Measurements from ENCODE around the gene CAMK2G. TPM values are rescaled to one million over a fixed set of nuclear protein-coding genes. Genes with fewer than 3 reads are reported as not detected.

The CAMK2G gene
- total RNA-seq = 14.9 and 15.9 TPM in 2 replicates

DNA sequence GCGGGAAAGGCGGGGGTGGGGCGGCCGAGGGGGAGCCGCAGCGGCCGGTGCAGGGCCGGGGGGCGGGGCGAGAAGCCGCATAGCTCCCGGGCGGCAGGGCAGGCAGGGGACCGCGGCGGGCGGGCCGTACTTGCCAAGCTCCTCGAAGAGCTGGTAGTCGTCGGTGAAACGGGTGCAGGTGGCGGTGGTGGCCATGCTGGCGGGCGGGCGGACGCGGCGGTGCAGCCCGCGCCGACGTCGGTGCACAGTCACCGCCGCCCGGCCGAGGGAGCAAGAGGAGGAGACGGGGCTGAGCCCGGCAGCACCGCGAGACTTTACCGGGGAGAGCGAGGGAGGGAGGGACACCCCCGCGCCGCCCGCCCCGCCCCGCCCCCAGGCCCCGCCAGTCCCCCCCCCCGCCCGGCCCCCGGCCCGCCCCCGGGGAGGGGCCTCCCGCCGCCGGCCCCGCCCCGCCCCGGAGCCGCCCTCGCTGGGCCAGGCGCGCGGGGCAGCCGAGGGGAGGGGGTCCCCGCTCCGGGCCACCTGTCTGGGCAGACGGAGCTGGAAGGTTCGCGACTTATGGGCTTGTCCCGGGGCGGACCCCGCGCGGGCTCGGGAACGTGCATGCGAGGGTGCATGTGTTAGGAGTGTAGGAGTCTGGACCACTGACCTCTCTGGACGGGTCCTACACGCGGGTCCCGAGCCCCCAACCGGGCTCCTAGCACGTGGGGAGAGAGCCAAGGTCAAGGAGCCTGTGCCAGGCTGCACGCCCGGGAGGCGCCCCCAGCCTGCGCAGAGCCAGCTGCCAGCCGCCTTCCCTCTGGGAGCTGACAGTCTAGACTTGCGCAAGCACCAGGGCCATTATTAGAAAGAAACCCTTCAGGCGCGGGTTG lies at the start of gene CAMK2G:
CAMK2G (minus strand) TSS at position 289 of the 872 bp plus-strand sequence; CDS start at position 195, 94 bp downstream.

DNA sequence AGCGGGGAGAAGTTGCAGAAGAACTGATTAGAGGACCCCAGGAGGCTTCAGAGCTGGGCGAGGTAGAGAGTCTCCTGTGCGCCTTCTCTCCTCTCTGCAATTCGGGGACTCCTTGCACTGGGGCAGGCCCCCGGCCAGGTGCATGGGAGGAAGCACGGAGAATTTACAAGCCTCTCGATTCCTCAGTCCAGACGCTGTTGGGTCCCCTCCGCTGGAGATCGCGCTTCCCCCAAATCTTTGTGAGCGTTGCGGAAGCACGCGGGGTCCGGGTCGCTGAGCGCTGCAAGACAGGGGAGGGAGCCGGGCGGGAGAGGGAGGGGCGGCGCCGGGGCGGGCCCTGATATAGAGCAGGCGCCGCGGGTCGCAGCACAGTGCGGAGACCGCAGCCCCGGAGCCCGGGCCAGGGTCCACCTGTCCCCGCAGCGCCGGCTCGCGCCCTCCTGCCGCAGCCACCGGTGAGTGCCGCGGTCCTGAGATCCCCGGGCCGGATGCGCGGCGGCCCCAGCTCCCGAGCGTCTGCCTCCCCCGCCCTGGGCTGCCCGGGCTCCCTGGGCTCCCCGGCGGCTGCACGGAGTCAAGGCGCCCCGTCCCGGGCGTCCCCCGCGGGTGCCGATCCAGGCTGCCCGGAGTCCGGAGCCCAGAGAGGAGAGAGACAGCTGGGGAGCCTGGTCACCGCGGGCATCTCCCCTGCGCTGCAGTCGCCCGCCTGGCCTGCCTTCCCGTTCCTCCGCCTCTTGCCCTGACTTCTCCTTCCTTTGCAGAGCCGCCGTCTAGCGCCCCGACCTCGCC lies 36.6 kb upstream of the CAMK2G start, which contains the start of gene PLAU:
PLAU (plus strand) TSS at position 369 of the 789 bp plus-strand sequence. CDS start 424 bp downstream, outside the sequence.

GRCh38 chr10:73785211-73785720 lies 89.1 kb downstream of the CAMK2G start, which contains the start of gene ZSWIM8:
Gene ZSWIM8, plus strand, starts transcription at chr10:73785606. Its CDS starts 273 bp downstream, at chr10:73785879.

GRCh38 chr10:73781879-73782748 lies 92.2 kb downstream of the CAMK2G start, which contains the start of gene CHCHD1:
Gene CHCHD1, plus strand, starts transcription at chr10:73782048. Its CDS starts 28 bp downstream, at chr10:73782076.

Other genes with a start within 250 kb of the CAMK2G start
- 0.11 and 0.86 TPM in 2 replicates for gene MYOZ1, start 233.1 kb downstream of the CAMK2G start, total RNA-seq
- gene SYNPO2L, start 218.5 kb downstream of the CAMK2G start, total RNA-seq = not detected in 2 replicates
- 1.2 and 3.2 TPM in 2 replicates for gene AGAP5, start 176.4 kb downstream of the CAMK2G start, total RNA-seq
- 61.5 and 68.2 TPM in 2 replicates for gene SEC24C, start 130.2 kb downstream of the CAMK2G start, total RNA-seq
- gene CHCHD1, start 92.5 kb downstream of the CAMK2G start, total RNA-seq = 61.4 and 75.8 TPM in 2 replicates
- 25.0 and 33.7 TPM in 2 replicates for gene ZSWIM8, start 88.9 kb downstream of the CAMK2G start, total RNA-seq
- 10.5 and 18.4 TPM in 2 replicates for gene NDST2, start 63.0 kb downstream of the CAMK2G start, total RNA-seq
- gene PLAU, start 36.6 kb upstream of the CAMK2G start, total RNA-seq = 292 and 758 TPM in 2 replicates
- gene VCL, start 123.6 kb upstream of the CAMK2G start, total RNA-seq = 59.7 and 77.2 TPM in 2 replicates